Vagina (tissue), 2 donors: Measurements from ENCODE around the gene UNC5B. TPM values are rescaled to one million over a fixed set of nuclear protein-coding genes. Genes with fewer than 3 reads are reported as not detected.

ENCODE experiments used
- DNase-seq, 2 donors: peaks; one replicate each; pipeline ENCODE4 v3.0.0-alpha.2; 2017; ENCODE audit errors: extremely low spot score in 2 of 2
- H3K27ac ChIP-seq: fragments of 200-600 bp; sonication (generic); one replicate; pipeline ENCODE4 v1.5.1; 2019
- H3K27me3 ChIP-seq: fragments of 200-600 bp; sonication (generic); one replicate; pipeline ENCODE4 v1.5.1; 2019
- H3K36me3 ChIP-seq, 2 donors: fragments of 200-600 bp; sonication (generic); one replicate each; pipeline ENCODE4 v1.5.1; 2017 to 2019
- H3K4me1 ChIP-seq: fragments of 200-600 bp; sonication (generic); one replicate; pipeline ENCODE4 v1.5.1; 2019
- H3K4me3 ChIP-seq, 2 donors: fragments of 200-600 bp; sonication (generic); 1 replicate in 1 of 2; 2 replicates in 1 of 2; pipeline ENCODE4 v1.5.1; 2016 to 2019
- H3K9me3 ChIP-seq: fragments of 200-600 bp; sonication (generic); one replicate; pipeline ENCODE4 v1.5.1; 2019
- CTCF ChIP-seq, 3 experiments: fragments of 450-650 bp in 2 of 3; fragments of 200-600 bp in 1 of 3; sonication (generic) in 1 of 3; IDR thresholded peaks; one replicate each; pipeline ENCODE4 v1.5.1; 2017 to 2019; ENCODE audit warnings: antibody characterized with exemption in 3 of 3, mild to moderate bottlenecking in 2 of 3, moderate library complexity in 2 of 3
- POLR2A ChIP-seq, 2 donors: fragments of 450-650 bp; IDR thresholded peaks; one replicate each; pipeline ENCODE4 v1.6.1; 2017; ENCODE audit warnings: antibody characterized with exemption in 2 of 2, mild to moderate bottlenecking in 2 of 2, moderate library complexity in 2 of 2
- POLR2AphosphoS5 ChIP-seq, 2 donors: sonication (generic); formaldehyde crosslinking; IDR thresholded peaks; one replicate each; pipeline ENCODE4 v1.9.0; 2017; ENCODE audit warnings: antibody characterized with exemption in 2 of 2, mild to moderate bottlenecking in 2 of 2, low read depth in 1 of 2; ENCODE audit not compliant: insufficient read depth in 1 of 2
- intact Hi-C: fragments of 100-400 bp; cut with DNase I; formaldehyde crosslinking; loops from one replicate; pipeline ENCODE4 v1.15.1; 2023
- total RNA-seq: library from RNA; depleted of rRNA; stranded (reverse); fragments of >200 nt; gene quantifications from one replicate; pipeline ENCODE4 v1.2.3, GENCODE V29; 2016

UNC5B gene
- total RNA-seq, 1 donor from 2014 or later: 24.3 TPM

- H3K27me3 ChIP-seq: no peaks in the 10 kb centered on the region
- H3K36me3 ChIP-seq: no peaks in the 10 kb centered on the region
- DNase-seq: no peak
- no peak overlapping the region for H3K27ac ChIP-seq
- no peak overlapping the region for H3K4me3 ChIP-seq
- no peaks in the 10 kb centered on the region for H3K9me3 ChIP-seq
- intact Hi-C loops: loop anchor here (10.0 kb wide), 1 partner anchor 277 kb away; no protein-coding TSS in a partner anchor
- TF ChIP-seq POLR2A (IDR thresholded peaks at IDR 0.05) (no peak), POLR2AphosphoS5 (IDR thresholded peaks at IDR 0.05; ENCODE audit: insufficient read depth in 1 of 2, low read depth in 1 of 2) (no peak), CTCF (IDR thresholded peaks at IDR 0.05) (no peak)
- no peaks in the 10 kb centered on the region for H3K4me1 ChIP-seq
These were observed 10.5 kb upstream of the UNC5B start for GRCh38 chr10:71201849-71202248.

GRCh38 chr10:71202314-71202713, 10.1 kb upstream of the UNC5B start:
- H3K4me3 ChIP-seq: no peak overlapping the region
- intact Hi-C loops: loop anchor here (10.0 kb wide), 1 partner anchor 278 kb away; no protein-coding TSS in a partner anchor
- TF ChIP-seq POLR2AphosphoS5 (IDR thresholded peaks at IDR 0.05; ENCODE audit: insufficient read depth in 1 of 2, low read depth in 1 of 2) (no peak), CTCF (IDR thresholded peaks at IDR 0.05) (no peak), POLR2A (IDR thresholded peaks at IDR 0.05) (no peak)
- H3K27me3 ChIP-seq: no peaks in the 10 kb centered on the region
- no peaks in the 10 kb centered on the region for H3K4me1 ChIP-seq
- DNase-seq: no peak
- no peaks in the 10 kb centered on the region for H3K9me3 ChIP-seq
- H3K27ac ChIP-seq: no peak overlapping the region
- no peaks in the 10 kb centered on the region for H3K36me3 ChIP-seq

- TF ChIP-seq CTCF (IDR thresholded peaks at IDR 0.05) (no peak), POLR2A (IDR thresholded peaks at IDR 0.05) (no peak), POLR2AphosphoS5 (IDR thresholded peaks at IDR 0.05; ENCODE audit: insufficient read depth in 1 of 2, low read depth in 1 of 2) (no peak)
- Histone ChIP-seq H3K4me1 (no peaks in the 10 kb centered on the region), H3K27me3 (no peaks in the 10 kb centered on the region), H3K4me3 (no peak overlapping the region), H3K9me3 (no peaks in the 10 kb centered on the region), H3K36me3 (no peaks in the 10 kb centered on the region), H3K27ac (no peak overlapping the region)
- DNase-seq: no peak
- intact Hi-C loops: loop anchor here (10.0 kb wide), 1 partner anchor 278 kb away; no protein-coding TSS in a partner anchor
These were observed 9.2 kb upstream of the UNC5B start for GRCh38 chr10:71203124-71203523.

- DNase-seq: no peak
- Histone ChIP-seq H3K27me3 (no peaks in the 10 kb centered on the region), H3K36me3 (no peaks in the 10 kb centered on the region), H3K4me3 (no peak overlapping the region), H3K4me1 (peaks cover 2% of the 10 kb centered on the region), H3K9me3 (no peaks in the 10 kb centered on the region), H3K27ac (no peak overlapping the region)
- intact Hi-C loops: loop anchor here (10.0 kb wide), 1 partner anchor 279 kb away; no protein-coding TSS in a partner anchor
- TF ChIP-seq POLR2A (IDR thresholded peaks at IDR 0.05) (no peak), CTCF (IDR thresholded peaks at IDR 0.05) (no peak), POLR2AphosphoS5 (IDR thresholded peaks at IDR 0.05; ENCODE audit: insufficient read depth in 1 of 2, low read depth in 1 of 2) (no peak)
These were observed 8.7 kb upstream of the UNC5B start for GRCh38 chr10:71203716-71204115.

- TF ChIP-seq POLR2AphosphoS5 (IDR thresholded peaks at IDR 0.05; ENCODE audit: insufficient read depth in 1 of 2, low read depth in 1 of 2) (no peak), POLR2A (IDR thresholded peaks at IDR 0.05) (no peak), CTCF (IDR thresholded peaks at IDR 0.05) (no peak)
- no peak overlapping the region for H3K27ac ChIP-seq
- no peaks in the 10 kb centered on the region for H3K9me3 ChIP-seq
- H3K4me1 ChIP-seq: peaks cover 5% of the 10 kb centered on the region
- intact Hi-C loops: loop anchor here (10.0 kb wide), 1 partner anchor 280 kb away; no protein-coding TSS in a partner anchor
- DNase-seq: no peak
- no peak overlapping the region for H3K4me3 ChIP-seq
- H3K27me3 ChIP-seq: no peaks in the 10 kb centered on the region
- H3K36me3 ChIP-seq: no peaks in the 10 kb centered on the region
These were observed 7.6 kb upstream of the UNC5B start for GRCh38 chr10:71204746-71205145.
